HG02870 (cell line): ENCODE results near the gene NPY4R.
A peak's percentile ranks its signal among the peaks of the same experiment; 100 is the strongest.
"Not testable (repeated sequence)": the region's sequence is repeated elsewhere in the genome, so short reads cannot be mapped to it uniquely, and the experiment has no call there.

Experiments used
- ATAC-seq: cut with Tn5 transposase; IDR thresholded peaks from one replicate; pipeline ENCODE4 v1.9.1; 2021; ENCODE audit warnings: mild to moderate bottlenecking, moderate library complexity; ENCODE audit not compliant: unreplicated experiment

The NPY4R gene

GRCh38 chr10:46457071-46457470 lies 8.7 kb downstream of the NPY4R start:
- not testable (repeated sequence) for ATAC-seq

GRCh38 chr10:46455992-46456391 lies 9.8 kb downstream of the NPY4R start:
- ATAC-seq, result not testable (repeated sequence)

- ATAC-seq, result not testable (repeated sequence)
Measured at GRCh38 chr10:46451365-46451764, 14.4 kb downstream of the NPY4R start.

GRCh38 chr10:46450829-46451228 lies 14.9 kb downstream of the NPY4R start:
- not testable (repeated sequence) for ATAC-seq

- not testable (repeated sequence) for ATAC-seq
Measured at GRCh38 chr10:46447439-46447838, 18.3 kb downstream of the NPY4R start.

- ATAC-seq, result peak; percentile 75
Measured at GRCh38 chr10:46445389-46446122, 20.2 kb downstream of the NPY4R start.

- ATAC-seq, result not testable (repeated sequence)
Measured at GRCh38 chr10:46443422-46443821, 22.3 kb downstream of the NPY4R start.

- not testable (repeated sequence) for ATAC-seq
Measured at GRCh38 chr10:46442706-46443275, 23.0 kb downstream of the NPY4R start.

- not testable (repeated sequence) for ATAC-seq
Measured at GRCh38 chr10:46441837-46442278, 23.9 kb downstream of the NPY4R start.

GRCh38 chr10:46440942-46441341 lies 24.8 kb downstream of the NPY4R start:
- not testable (repeated sequence) for ATAC-seq

GRCh38 chr10:46423550-46423949 lies 42.2 kb downstream of the NPY4R start:
- not testable (repeated sequence) for ATAC-seq

- not testable (repeated sequence) for ATAC-seq
Measured at GRCh38 chr10:46419570-46420379, 46.0 kb downstream of the NPY4R start.

GRCh38 chr10:46418283-46418682 lies 47.5 kb downstream of the NPY4R start:
- not testable (repeated sequence) for ATAC-seq

GRCh38 chr10:46415291-46415690 lies 50.5 kb downstream of the NPY4R start:
- ATAC-seq, result peak; percentile 59

GRCh38 chr10:46412665-46413064 lies 53.1 kb downstream of the NPY4R start:
- ATAC-seq, result not testable (repeated sequence)

GRCh38 chr10:46411123-46411522 lies 54.6 kb downstream of the NPY4R start:
- ATAC-seq, result not testable (repeated sequence)
